Femur (tissue), 1 donor: ENCODE data around the gene PPFIA3.
"Not testable (repeated sequence)": the region's sequence is repeated elsewhere in the genome, so short reads cannot be mapped to it uniquely, and the experiment has no call there.

Experiments used
- DNase-seq: peaks from one replicate; pipeline ENCODE4 v3.0.0-alpha.2; 2017

Gene PPFIA3

DNA sequence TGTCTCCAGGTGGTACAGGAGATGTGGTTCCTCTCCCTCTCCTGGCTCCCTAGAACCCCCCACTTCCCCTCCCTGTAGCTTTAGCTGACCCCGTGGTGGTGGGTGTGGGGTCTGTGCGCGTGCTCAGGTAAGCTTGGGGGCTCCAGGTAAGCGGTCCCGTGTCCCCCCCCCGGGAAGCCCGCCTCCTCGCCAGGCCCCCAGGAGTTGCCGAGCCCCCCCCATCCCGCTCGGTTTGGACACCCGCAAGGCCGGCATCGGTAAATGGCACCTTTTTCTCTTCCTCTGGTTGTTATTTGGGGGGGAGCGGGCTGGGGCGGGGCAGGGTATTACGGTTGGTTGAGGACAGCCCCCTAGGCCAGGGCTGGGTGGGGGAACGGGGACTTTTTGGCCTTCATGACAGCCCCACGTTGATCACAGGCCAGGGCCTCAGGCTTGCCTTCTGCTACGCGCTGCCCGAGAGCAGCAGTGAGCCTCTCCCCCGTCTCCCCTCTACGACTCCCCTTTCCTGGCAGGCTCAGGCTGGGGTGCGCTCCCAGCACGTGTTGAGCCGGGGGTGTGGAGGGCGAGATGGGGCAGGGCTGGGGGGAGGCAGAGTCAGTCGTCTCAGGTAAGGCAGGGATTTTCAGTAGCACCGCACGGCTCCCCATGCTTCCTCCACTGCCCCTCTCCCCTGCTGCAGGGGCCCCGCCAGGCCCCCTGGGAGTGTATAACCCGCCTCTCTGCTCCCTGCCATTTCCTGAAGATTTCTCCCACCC is 15.8 kb upstream of the PPFIA3 start:
- no peak for DNase-seq

DNA sequence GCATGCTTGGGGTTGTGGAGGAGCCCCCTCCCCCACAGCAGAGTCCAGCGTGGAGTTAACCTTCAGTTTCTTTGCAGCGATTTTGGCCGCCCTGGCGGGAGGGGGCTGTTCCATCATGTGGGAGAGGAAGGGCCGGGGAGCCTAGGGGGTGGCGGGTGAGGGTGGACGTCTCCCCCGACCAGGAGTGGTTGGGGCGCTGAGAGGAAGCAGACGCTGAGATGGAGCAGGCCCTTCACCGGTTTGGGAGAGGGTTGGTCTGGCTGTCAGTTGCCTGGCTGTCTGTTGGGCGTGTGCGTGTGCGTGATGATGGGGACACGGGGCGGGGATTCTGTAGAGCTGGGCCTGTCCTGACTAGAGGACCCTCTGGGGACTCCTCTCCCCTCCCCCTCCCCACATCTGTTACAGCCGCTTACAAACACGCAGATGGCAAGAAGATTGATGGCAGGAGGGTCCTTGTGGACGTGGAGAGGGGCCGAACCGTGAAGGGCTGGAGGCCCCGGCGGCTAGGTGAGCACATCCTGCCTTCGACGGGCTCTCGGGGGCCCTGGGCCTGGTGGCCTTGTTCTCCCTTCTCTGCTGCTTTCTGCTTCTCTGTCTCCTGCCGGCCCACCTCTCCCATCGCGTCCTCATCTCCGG is 15.0 kb upstream of the PPFIA3 start:
- DNase-seq = peak; percentile 66

DNA sequence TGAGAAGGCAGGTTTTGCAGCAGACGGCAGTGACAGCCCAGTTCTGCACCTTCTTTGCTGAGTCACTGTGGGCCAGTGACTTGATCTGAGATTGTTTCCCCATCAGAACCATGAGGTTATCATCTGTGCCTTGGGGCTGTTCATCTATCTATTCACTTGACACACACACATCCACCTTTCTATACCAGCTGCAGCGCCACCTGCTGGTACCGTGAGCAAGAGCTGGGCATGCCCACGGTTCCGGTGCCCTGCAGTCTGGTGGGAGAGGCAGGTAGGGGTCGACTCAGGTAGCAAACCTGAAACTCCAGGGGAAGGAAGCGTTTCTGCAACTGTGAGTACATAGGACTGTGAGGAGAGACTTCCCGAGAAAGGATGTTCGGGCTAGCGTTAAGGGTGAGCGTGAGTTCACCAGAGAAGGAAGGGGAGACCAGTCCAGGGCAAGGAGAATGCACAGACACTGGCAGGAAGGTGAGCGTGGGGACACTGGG is 12.7 kb upstream of the PPFIA3 start:
- peak; percentile 55 for DNase-seq

DNA sequence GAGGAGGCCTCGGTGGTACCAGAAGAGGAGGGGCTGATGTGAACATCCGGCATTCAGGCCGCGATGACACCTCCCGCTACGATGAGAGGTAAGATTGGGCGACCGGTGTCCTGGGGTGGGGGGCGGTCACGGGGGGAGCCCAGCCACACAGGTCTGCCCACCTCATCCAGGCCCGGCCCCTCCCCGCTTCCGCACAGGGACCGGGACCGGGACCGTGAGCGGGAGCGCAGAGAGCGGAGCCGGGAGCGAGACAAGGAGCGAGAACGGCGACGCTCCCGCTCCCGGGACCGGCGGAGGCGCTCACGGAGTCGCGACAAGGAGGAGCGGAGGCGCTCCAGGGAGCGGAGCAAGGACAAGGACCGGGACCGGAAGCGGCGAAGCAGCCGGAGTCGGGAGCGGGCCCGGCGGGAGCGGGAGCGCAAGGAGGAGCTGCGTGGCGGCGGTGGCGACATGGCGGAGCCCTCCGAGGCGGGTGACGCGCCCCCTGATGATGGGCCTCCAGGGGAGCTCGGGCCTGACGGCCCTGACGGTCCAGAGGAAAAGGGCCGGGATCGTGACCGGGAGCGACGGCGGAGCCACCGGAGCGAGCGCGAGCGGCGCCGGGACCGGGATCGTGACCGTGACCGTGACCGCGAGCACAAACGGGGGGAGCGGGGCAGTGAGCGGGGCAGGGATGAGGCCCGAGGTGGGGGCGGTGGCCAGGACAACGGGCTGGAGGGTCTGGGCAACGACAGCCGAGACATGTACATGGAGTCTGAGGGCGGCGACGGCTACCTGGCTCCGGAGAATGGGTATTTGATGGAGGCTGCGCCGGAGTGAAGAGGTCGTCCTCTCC is 11.5 kb upstream of the PPFIA3 start:
- DNase-seq = no peak

DNA sequence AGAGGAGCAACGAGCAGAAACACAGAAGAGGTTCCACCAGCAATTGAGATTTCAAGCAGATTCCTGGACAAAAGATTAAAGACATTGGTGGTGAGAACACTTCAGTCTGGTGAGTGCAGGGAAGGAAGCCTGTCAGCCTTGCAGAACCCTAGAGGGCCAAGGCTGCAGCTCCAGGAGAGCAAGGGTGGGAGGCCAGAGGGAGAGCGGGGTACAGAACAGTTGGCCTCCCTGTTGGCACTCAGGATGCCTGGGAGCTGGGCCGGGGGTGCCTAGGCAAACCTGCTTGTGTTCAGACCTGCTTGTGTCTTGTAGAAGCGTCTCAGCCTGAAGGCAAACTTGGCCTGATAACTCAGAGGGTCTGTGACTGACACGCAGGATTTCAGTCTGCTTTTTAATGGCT is 10.3 kb upstream of the PPFIA3 start:
- DNase-seq = no peak

DNA sequence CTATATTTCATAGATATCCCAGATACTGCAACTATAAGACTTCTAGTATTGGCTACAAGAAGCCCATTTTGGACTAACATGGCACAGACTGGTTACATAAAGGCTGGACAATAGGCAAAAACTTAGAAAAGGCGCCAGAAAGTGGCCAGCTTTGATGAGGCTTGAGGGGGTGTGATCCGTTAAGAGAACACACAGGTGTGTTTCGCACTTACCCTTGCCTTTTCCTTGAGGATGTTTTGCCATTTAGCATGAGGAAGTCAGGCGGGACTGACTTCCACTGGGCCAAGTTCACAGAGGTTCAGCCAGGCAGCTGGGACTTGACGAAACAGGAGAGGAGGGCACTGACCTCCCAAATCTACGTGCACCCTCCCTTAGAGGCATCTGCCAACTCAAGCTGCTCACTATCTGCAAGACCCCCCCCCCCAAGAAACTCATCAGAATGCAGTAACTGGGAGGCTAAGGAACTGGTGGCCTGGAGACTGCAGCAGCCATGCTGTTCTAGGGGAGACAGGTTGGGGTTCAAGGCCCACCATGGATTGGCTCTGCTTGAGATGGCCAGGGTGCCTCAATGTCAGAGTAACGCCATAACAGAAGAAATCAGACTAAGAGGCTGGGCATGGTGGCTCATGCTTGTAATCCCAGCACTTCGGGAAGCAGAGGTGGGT is 9.6 kb upstream of the PPFIA3 start:
- no peak for DNase-seq

DNA sequence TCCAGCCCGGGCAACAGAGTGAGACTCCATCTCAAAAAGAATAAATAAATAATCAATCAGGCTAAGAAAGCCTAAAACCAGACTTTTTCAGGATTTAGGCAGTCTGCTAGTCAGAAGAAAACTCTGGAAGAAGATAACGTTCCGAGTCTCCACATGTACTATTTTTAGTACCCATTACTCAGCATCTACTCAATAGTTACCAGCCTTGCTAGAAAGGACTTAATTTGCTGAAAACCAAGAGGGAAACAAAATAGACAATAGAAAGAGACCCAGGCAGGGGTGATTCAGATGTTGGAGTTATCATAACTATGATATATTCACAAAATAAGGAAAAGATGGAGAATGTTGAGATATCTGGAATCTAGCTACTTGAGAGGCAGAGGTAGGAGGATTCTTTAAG is 8.8 kb upstream of the PPFIA3 start:
- DNase-seq = no peak

DNA sequence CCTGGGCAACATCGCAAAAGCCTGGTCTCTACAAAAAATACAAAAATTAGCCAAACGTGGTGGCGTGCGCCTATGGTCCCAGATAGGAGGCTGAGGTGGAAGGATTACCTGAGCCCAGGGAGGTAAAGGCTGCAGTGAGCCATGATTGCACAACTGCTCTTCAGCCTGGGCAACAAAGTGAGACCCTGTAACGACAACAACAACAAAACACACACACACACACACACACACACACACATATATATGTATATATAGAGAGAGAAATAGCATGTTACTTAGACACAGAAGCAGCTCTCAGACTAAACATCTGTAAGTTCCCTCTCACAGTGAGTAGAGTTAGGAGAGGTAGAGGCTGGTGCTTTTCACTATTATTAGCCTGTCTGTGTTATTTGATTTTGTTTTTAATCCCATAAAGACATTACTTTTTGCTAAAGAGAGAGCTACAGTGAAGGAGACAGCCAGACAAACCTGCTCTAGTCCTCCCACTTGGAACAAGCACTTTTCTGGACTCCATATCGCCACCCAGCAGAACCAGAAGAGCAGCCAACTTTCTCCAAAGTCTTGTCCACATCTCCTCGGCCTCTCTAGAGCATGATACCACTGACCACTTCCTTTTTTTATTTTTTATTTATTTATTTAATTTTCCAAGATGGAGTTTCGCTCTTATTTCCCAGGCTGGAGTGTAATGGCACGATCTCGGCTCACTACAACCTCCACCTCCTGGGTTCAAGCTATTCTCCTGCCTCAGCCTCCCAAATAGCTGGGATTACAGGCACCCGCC is 7.9 kb upstream of the PPFIA3 start:
- DNase-seq = no peak

DNA sequence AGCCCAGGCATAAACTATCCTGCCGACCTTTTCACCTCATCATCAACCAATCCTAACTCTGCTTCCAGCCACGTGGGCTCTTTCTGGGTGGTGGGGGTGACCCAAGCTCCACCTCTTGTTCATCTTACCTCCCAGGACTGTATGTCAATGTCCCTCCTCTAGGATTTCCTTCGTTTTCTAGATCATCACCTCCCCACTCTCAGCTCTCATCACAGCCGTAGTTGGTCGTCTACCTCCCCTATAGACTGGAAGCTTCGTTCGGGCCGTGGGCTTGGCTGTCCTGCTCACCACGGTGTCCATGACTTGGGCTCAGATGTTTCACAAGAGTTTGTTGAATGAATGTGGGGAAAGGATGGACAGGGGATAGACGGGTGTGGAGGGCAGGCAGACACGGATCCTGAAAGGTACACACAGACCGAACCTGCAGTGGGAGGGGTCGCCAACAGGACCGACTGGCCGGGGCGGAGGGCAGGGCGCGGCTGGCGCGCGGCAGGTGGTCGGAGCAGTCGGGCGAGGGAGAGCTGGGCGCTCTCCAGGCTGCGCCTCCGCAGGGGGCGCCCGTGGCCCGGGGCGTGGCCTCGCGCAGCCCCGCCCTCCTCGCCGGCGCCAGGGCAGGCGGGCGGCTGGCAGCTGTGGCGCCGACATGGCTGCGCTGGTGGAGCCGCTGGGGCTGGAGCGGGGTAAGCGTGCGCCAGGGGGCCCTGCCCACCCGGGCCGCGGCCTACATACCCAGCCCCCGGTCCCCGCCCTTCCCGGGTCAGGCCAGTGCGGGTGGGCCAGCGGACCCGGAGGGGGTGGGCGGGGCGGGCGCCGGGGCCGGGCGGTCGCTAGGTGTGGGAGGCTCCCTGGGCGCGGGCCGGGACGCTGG is 5.3 kb upstream of the PPFIA3 start, which contains the start of gene LIN7B:
LIN7B (plus strand) TSS at position 609 of the 868 bp plus-strand sequence; CDS start at position 644, 35 bp downstream.
- DNase-seq = peak; percentile 82

DNA sequence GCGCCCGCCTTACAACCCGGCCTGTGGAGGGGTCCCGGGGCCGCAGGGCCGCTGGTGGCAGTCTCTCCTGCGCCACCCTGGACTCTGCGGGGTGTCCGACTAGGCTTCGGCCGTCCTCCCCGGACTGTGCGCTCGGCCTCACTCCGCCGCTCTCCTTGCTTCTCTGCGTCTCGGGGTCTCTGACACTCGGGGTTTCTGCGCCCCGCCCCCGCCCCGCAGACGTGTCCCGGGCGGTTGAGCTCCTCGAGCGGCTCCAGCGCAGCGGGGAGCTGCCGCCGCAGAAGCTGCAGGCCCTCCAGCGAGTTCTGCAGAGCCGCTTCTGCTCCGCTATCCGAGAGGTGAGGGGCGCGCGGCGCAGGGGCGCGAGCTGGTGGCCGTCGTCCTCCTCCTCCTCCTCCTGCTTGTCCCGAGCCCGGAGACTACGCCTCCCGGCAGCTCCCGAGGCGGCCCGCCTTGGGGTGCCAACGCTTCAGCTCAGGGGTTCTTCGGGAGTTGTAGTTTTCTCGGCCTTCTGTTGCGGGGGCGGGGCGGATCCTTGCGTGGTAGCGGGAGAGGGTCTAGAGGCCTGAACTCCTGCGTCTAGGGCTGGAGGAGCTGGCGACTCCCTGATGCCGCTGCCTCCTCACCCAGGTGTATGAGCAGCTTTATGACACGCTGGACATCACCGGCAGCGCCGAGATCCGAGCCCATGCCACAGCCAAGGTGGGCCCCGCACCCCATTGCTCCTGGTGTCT is 4.5 kb upstream of the PPFIA3 start:
- peak; percentile 86 for DNase-seq

DNA sequence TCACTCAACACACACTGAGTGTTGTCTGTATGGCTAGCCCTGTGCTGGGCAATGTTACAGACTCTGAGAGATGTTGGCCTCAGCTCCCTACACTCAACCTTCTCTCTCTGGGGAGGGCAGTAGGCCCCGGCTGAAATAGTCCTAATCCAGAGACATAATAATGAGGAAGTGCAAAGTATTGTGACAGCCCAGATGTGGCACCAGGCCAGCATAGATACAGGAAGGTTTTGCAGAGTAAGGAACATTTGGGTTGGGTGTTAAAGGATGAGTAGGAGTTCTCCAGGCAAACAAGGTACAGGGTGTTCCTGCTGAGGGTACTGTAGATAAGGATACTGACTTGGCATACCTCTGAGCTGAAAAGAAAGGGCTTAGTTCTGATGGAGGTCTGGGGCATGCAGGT is 2.8 kb upstream of the PPFIA3 start:
- peak; percentile 37 for DNase-seq

DNA sequence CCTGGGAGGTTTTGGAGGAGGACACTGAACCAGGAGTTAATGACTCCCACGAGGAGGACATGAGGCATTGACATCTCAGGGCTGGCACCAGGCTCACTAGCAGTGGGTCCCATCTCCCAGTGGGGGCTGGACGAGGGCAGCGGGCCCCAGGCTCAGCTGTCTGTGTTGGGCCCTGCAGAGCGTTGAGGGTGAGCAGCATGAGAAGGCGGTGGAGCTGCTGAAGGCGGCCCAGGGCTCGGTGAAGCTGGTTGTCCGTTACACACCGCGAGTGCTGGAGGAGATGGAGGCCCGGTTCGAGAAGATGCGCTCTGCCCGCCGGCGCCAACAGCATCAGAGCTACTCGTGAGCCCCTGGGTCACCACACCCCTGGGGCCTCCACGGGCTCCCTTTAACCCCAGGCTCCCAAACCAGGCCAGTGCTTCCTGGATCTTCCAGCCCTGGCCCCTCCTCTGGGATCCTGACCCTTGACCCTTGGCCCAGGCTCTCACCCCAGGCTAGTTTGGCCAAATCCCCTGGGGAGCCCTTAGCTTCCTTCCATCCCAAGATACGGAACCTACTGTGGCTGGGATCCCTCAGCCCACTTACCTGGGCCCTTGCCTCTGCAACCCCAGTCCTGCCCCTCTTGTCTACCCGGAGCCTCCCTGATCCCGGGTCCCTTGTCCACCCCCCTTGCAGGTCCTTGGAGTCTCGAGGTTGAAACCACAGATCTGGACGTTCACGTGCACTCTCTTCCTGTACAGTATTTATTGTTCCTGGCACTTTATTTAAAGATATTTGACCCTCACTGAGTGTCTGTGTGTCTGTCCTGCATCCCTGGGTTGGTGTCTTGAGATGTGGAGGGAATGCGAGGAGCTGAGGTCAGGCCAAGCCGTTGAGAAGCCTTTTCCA is 1.4 kb upstream of the PPFIA3 start:
- DNase-seq = peak; percentile 27

DNA sequence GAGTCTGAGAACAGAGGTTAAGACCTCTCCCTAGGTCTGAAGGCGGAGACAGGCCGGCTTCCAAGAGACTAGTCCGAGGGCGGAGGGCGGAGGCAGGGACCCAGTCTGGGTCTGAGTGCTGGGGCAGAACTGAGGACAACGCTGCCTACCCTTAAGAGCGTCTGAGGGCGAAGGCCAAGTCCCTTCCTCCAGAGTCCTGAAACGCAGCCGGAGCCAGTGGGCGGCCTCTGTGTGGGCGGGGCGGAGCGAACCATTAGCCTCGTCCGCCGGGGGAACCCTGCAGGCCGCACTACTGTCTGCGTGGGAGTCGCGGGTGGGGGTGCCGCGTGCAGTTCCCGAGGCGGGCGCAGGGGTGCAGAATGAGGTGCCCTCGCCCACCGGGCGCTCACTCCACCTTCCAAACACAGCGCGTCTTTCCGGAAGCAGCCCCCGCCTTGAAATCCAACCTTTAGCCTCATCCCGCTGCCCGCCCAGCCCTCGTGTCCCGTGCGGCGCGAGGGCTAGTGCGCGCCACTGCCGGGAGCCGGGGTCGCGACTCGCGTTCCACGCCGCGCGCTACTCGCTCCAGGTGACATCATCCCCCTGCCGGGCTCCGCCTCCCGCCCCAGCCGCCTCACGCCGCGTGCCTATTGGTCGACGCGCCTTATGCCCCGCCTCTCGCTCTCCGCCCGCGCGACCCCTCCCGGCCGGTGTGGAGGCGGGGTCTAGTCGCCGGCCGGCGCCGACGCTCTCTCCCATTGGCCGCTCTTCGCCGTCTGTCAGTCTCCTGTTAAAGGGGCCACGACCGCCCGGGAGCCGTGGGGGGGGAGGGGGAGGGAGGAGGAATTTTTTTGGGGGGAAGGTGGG is 556 bp upstream of the PPFIA3 start, which contains the start of gene C19orf73:
C19orf73 (minus strand) TSS at position 579 of the 846 bp plus-strand sequence; CDS start at position 458, 121 bp downstream.
- peak; percentile 96 for DNase-seq

DNA sequence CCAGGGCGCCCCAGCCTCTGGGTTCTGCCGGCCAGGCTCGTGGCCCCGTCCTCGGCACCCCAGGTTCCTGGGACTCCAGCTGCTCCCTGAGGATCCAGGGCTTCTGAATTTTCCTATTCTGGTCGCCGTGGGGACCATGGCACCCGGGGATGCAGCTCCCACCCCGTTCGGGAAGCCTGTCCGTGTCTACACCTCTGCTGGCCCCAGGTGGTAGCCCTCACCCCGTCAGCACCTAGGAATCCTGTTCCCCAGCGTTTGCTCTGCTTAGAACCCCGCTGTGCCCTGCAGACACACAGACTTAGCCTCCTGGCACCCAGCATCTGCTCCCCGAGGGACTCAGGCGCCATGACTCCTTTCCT is 960 bp downstream of the PPFIA3 start:
- peak; percentile 21 for DNase-seq

DNA sequence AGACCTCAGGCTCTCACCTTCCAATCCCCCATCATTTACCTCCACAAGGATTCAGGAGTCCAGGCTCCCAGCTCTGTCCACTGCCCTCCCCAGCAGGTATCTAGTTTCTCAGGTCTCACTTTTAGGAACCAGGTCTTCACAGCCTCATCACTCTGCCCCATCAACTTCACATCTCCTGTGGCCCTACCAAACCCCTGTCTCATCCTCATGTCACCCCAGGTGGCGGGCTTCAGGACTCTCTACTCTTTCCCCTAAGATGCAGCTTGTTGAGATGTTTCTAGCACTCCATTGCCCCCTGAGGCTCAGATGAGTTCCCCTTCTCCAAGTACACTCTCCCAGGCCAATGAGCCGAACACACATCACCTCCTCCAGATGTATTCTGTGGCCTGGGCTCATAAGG is 1.5 kb downstream of the PPFIA3 start:
- no peak for DNase-seq

DNA sequence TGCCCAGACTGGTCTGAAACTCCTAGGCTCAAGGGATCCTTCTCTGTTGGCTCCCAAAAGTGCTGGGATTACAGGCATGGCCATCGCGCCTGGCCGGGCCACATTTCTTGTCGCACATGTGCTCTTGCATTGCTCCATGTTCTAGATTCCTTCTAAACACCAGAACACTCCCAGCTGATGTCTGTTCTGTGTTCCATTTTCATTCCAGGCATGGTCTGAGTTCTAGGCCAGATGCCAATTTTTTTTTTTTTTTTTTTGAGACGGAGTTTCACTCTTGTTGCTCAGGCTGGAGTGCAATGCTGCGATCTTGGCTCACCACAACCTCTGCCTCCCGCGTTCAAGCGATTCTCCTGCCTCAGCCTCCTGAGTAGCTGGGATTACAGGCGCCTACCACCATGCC is 2.5 kb downstream of the PPFIA3 start:
- not testable (repeated sequence) for DNase-seq

DNA sequence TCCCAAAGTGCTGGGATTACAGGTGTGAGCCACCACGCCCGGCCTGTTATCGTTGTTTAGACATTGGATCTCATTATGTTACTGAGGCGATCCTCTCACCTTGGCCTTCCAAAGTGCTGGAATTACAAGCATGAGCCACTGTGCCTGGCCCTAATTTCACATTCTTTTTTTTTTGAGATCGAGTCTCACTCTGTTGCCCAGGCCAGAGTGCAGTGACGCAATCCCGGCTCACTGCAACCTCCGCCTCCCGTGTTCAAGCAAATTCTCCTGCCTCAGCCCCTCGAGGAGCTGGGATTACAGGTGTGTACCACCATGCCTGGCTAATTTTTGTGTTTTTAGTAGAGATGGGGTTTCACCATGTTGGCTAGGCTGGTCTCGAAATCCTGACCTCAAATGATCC is 3.9 kb downstream of the PPFIA3 start:
- not testable (repeated sequence) for DNase-seq
